H9 (cell line): ENCODE data around the gene TBC1D5. TPM values are rescaled to one million over a fixed set of nuclear protein-coding genes. Genes with fewer than 3 reads are reported as not detected.

ENCODE experiments used
- DNase-seq: peaks from one replicate; pipeline ENCODE4 v3.0.0-alpha.2; 2017
- H2AFZ ChIP-seq: one replicate; pipeline ENCODE4 v1.6.1; 2013; ENCODE audit warnings: mild to moderate bottlenecking, low read length, control low read depth, moderate library complexity
- H2AK5ac ChIP-seq: 2 replicates; pipeline ENCODE4 v1.6.1; 2013; ENCODE audit warnings: low read length, control low read depth, mixed read lengths; ENCODE audit not compliant: insufficient read length
- H2BK120ac ChIP-seq: one replicate; pipeline ENCODE4 v1.6.1; 2013; ENCODE audit warnings: low read depth, mild to moderate bottlenecking, low read length, control low read depth, inconsistent platforms; ENCODE audit not compliant: poor library complexity, severe bottlenecking
- H2BK12ac ChIP-seq: 2 replicates; pipeline ENCODE4 v1.6.1; 2013; ENCODE audit warnings: low read length, control low read depth, mixed read lengths, low read depth; ENCODE audit not compliant: insufficient read length
- H2BK15ac ChIP-seq: 2 replicates; pipeline ENCODE4 v1.6.1; 2013; ENCODE audit warnings: low read depth, low read length, control low read depth
- H2BK20ac ChIP-seq: one replicate; pipeline ENCODE4 v1.6.1; 2013; ENCODE audit warnings: low read depth, mild to moderate bottlenecking, low read length, control low read depth, inconsistent platforms; ENCODE audit not compliant: poor library complexity, severe bottlenecking
- H2BK5ac ChIP-seq: 2 replicates; pipeline ENCODE4 v1.6.1; 2013; ENCODE audit warnings: low read length, control low read depth, mixed read lengths; ENCODE audit not compliant: insufficient read length
- H3K14ac ChIP-seq: 2 replicates; pipeline ENCODE4 v1.6.1; 2013; ENCODE audit warnings: low read length, control low read depth; ENCODE audit not compliant: insufficient read depth
- H3K18ac ChIP-seq: 2 replicates; pipeline ENCODE4 v1.6.1; 2013; ENCODE audit warnings: low read depth, mild to moderate bottlenecking, mixed read lengths, low read length, control low read depth; ENCODE audit not compliant: insufficient read length
- H3K23ac ChIP-seq: 2 replicates; pipeline ENCODE4 v1.6.1; 2013; ENCODE audit warnings: low read length, control low read depth, mixed read lengths, low read depth; ENCODE audit not compliant: insufficient read length
- H3K23me2 ChIP-seq: 2 replicates; pipeline ENCODE4 v1.6.1; 2013; ENCODE audit warnings: low read depth, mild to moderate bottlenecking, mixed read lengths, low read length, control low read depth; ENCODE audit not compliant: insufficient read length, poor library complexity, severe bottlenecking
- H3K27ac ChIP-seq: 2 replicates; pipeline ENCODE4 v1.5.1; 2013; ENCODE audit warnings: low read length, control low read depth, mixed read lengths, low read depth; ENCODE audit not compliant: insufficient read length
- H3K27me3 ChIP-seq: 2 replicates; pipeline ENCODE4 v1.6.1; 2013; ENCODE audit warnings: low read length, control low read depth, inconsistent platforms; ENCODE audit not compliant: insufficient read depth
- H3K4ac ChIP-seq: 2 replicates; pipeline ENCODE4 v1.6.1; 2013; ENCODE audit warnings: low read depth, mild to moderate bottlenecking, control low read depth, inconsistent platforms, low read length, moderate library complexity
- H3K4me1 ChIP-seq: 2 replicates; pipeline ENCODE4 v1.6.1; 2013; ENCODE audit warnings: low read length, control low read depth, inconsistent platforms; ENCODE audit not compliant: insufficient read depth
- H3K4me2 ChIP-seq: 2 replicates; pipeline ENCODE4 v1.6.1; 2013; ENCODE audit warnings: low read length, control low read depth, mixed read lengths; ENCODE audit not compliant: insufficient read length, insufficient read depth
- H3K56ac ChIP-seq: 2 replicates; pipeline ENCODE4 v1.6.1; 2013; ENCODE audit warnings: low read depth, mild to moderate bottlenecking, mixed read lengths, low read length, control low read depth; ENCODE audit not compliant: insufficient read length
- H3K79me1 ChIP-seq: 2 replicates; pipeline ENCODE4 v1.6.1; 2013; ENCODE audit warnings: low read depth, mild to moderate bottlenecking, moderate library complexity, low read length, control low read depth, inconsistent platforms; ENCODE audit not compliant: insufficient read depth, poor library complexity, severe bottlenecking
- H3K79me2 ChIP-seq: 2 replicates; pipeline ENCODE4 v1.6.1; 2013; ENCODE audit warnings: low read length, control low read depth, inconsistent platforms; ENCODE audit not compliant: insufficient read depth
- H3K9ac ChIP-seq: 2 replicates; pipeline ENCODE4 v1.6.1; 2013; ENCODE audit warnings: low read length, control low read depth, mixed read lengths; ENCODE audit not compliant: insufficient read length; ENCODE audit errors: extremely low read depth
- H3K9me3 ChIP-seq: one replicate; pipeline ENCODE4 v1.6.1; 2013; ENCODE audit warnings: low read depth, low read length, inconsistent platforms; ENCODE audit not compliant: control insufficient read depth
- H3T11ph ChIP-seq: one replicate; pipeline ENCODE4 v1.6.1; 2013; ENCODE audit warnings: mild to moderate bottlenecking, low read length, control low read depth, inconsistent platforms
- H4K20me1 ChIP-seq: one replicate; pipeline ENCODE4 v1.6.1; 2013; ENCODE audit not compliant: control insufficient read depth, insufficient read length, insufficient read depth
- H4K5ac ChIP-seq: 2 replicates; pipeline ENCODE4 v1.6.1; 2013; ENCODE audit warnings: low read depth, mild to moderate bottlenecking, mixed read lengths, low read length, control low read depth; ENCODE audit not compliant: insufficient read length
- H4K8ac ChIP-seq: replicated peaks from 2 replicates; pipeline ENCODE4 v1.6.1; 2013; ENCODE audit warnings: low read length, control low read depth, mixed read lengths, low read depth; ENCODE audit not compliant: insufficient read length
- H4K91ac ChIP-seq: 2 replicates; pipeline ENCODE4 v1.6.1; 2013; ENCODE audit warnings: low read depth, mild to moderate bottlenecking, moderate library complexity, mixed read lengths, low read length, control low read depth; ENCODE audit not compliant: insufficient read length
- H3K27ac Mint-ChIP-seq, 3 experiments: 2 replicates in 2 of 3; 3 replicates in 1 of 3; pipeline ENCODE4 v1.8.0; 2020 to 2021; ENCODE audit warnings: mixed read lengths in 3 of 3, mild to moderate bottlenecking in 1 of 3, moderate library complexity in 1 of 3
- H3K27me3 Mint-ChIP-seq: 2 replicates; pipeline ENCODE4 v1.8.0; 2021; ENCODE audit warnings: low read depth, mild to moderate bottlenecking, moderate library complexity, mixed read lengths
- H3K36me3 Mint-ChIP-seq, 3 experiments: 2 replicates in 2 of 3; 3 replicates in 1 of 3; pipeline ENCODE4 v1.8.0; 2020 to 2021; ENCODE audit warnings: low read depth in 3 of 3, mixed read lengths in 3 of 3; ENCODE audit not compliant: insufficient read depth in 1 of 3
- H3K4me1 Mint-ChIP-seq, 2 experiments: 2 replicates each; pipeline ENCODE4 v1.8.0; 2020; ENCODE audit warnings: mixed read lengths in 2 of 2
- H3K4me3 Mint-ChIP-seq, 2 experiments: 2 replicates in 1 of 2; 3 replicates in 1 of 2; pipeline ENCODE4 v1.8.0; 2020 to 2021; ENCODE audit warnings: mild to moderate bottlenecking in 2 of 2, mixed read lengths in 2 of 2, moderate library complexity in 1 of 2
- H3K9me3 Mint-ChIP-seq, 2 experiments: 2 replicates in 1 of 2; 3 replicates in 1 of 2; pipeline ENCODE4 v1.8.0; 2020; ENCODE audit warnings: mild to moderate bottlenecking in 2 of 2, mixed read lengths in 2 of 2, moderate library complexity in 1 of 2
- CTCF ChIP-seq: fragments of 200-600 bp; sonication (generic); conservative IDR thresholded peaks from 3 replicates; pipeline ENCODE4 v1.8.0; 2021; ENCODE audit warnings: antibody characterized with exemption, mild to moderate bottlenecking
- total RNA-seq: library from RNA; stranded (reverse); gene quantifications from 2 replicates; pipeline ENCODE4 v1.2.1, GENCODE V29; 2021

The TBC1D5 gene
- total RNA-seq, 1 experiment from 2014 or later = 25.0 TPM

GRCh38 chr3:17234382-17234781 is 508.0 kb downstream of the TBC1D5 start:
- no peak for TF ChIP-seq CTCF
- Histone ChIP-seq H3K79me1 (no peaks in the 10 kb centered on the region), H4K5ac (no peak overlapping the region), H3K23me2 (no peaks in the 10 kb centered on the region), H4K20me1 (no peaks in the 10 kb centered on the region), H2AK5ac (no peak overlapping the region), H2AFZ (no peak overlapping the region), H4K8ac (no peak overlapping the region), H3T11ph (no peak overlapping the region), H3K27ac (no peak overlapping the region), H3K4me1 (no peaks in the 10 kb centered on the region), H3K56ac (no peak overlapping the region), H2BK12ac (no peak overlapping the region), H4K91ac (no peak overlapping the region), H2BK120ac (no peak overlapping the region), H2BK15ac (no peak overlapping the region), H3K18ac (no peak overlapping the region), H3K79me2 (no peaks in the 10 kb centered on the region), H3K4ac (no peak overlapping the region), H3K9me3 (no peaks in the 10 kb centered on the region), H3K4me2 (no peak overlapping the region), H3K14ac (no peak overlapping the region), H2BK20ac (no peak overlapping the region), H3K23ac (no peak overlapping the region), H3K9ac (no peak overlapping the region), H2BK5ac (no peak overlapping the region), H3K27me3 (no peaks in the 10 kb centered on the region)
- no peaks in the 10 kb centered on the region for H3K9me3 Mint-ChIP-seq
- no peak overlapping the region for H3K4me3 Mint-ChIP-seq
- no peak for DNase-seq
- H3K27me3 Mint-ChIP-seq = no peaks in the 10 kb centered on the region
- H3K4me1 Mint-ChIP-seq = peaks cover 10% of the 10 kb centered on the region in 2 experiments
- no peaks in the 10 kb centered on the region for H3K36me3 Mint-ChIP-seq
- no peak overlapping the region for H3K27ac Mint-ChIP-seq
